Breast epithelium (tissue), 3 donors: ENCODE results near the gene KIZ.

ENCODE experiments used
- POLR2A ChIP-seq: fragments of 450-650 bp; IDR thresholded peaks from one replicate; pipeline ENCODE4 v1.6.1; 2016; ENCODE audit warnings: antibody characterized with exemption, mild to moderate bottlenecking, moderate library complexity
- TF ChIP-seq, protein P1 (sequence below), 3 donors: fragments of 450-650 bp; IDR thresholded peaks; one replicate each; pipeline ENCODE4 v1.5.1; 2016 to 2017; ENCODE audit warnings: antibody characterized with exemption in 3 of 3, mild to moderate bottlenecking in 3 of 3, moderate library complexity in 3 of 3

DNA sequence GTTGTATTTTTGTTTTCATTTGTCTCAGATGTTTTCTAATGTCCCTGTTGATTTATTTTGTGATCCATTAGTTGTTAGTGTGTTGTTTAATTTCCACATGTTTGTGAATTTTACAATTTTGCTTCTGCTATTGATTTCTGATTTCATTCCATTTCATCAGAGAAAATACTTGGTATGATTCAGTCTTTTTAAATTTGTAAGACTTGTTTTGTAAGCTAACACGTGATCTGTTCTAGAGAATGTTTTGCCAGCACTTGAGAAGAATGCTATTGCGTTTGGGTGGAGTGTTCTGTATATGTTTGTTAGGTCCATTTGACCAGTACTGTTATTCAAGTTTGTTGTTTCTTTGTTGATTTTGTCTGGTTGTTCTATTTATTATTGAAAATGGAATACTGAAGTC lies 53.9 kb downstream of the KIZ start:
- TF ChIP-seq, protein P1, sequence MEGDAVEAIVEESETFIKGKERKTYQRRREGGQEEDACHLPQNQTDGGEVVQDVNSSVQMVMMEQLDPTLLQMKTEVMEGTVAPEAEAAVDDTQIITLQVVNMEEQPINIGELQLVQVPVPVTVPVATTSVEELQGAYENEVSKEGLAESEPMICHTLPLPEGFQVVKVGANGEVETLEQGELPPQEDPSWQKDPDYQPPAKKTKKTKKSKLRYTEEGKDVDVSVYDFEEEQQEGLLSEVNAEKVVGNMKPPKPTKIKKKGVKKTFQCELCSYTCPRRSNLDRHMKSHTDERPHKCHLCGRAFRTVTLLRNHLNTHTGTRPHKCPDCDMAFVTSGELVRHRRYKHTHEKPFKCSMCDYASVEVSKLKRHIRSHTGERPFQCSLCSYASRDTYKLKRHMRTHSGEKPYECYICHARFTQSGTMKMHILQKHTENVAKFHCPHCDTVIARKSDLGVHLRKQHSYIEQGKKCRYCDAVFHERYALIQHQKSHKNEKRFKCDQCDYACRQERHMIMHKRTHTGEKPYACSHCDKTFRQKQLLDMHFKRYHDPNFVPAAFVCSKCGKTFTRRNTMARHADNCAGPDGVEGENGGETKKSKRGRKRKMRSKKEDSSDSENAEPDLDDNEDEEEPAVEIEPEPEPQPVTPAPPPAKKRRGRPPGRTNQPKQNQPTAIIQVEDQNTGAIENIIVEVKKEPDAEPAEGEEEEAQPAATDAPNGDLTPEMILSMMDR (IDR thresholded peaks at IDR 0.05): no peak
- no peak for TF ChIP-seq POLR2A
